ENCODE results near the gene TDRD1. TPM values are rescaled to one million over a fixed set of nuclear protein-coding genes. Genes with fewer than 3 reads are reported as not detected.

The TDRD1 gene
- total RNA-seq, 1 experiment from 2014 or later, result not detected

DNA sequence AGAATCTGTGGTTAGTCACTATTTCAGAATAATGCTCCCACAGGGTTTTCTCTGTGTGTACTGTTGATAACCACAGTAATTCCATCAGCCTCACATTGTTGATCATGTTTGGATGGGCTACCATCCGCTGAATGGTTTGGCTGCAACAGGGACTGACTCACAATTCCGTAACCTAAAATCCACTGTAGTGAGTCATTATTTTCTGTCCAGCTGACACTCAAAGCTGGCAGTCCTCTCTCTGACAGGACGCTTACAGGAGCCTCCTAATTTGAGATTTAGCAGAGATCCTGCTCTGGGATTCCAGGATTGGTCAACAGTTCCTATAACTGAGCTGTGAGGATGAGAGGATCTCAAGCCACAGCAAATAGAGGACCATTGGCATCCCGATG lies 92.6 kb downstream of the TDRD1 start:
- H3K9me3 Mint-ChIP-seq (ENCODE audit: low read depth, unreplicated experiment), result no peaks in the 10 kb centered on the region
- no peak overlapping the region for H3K27ac Mint-ChIP-seq (ENCODE audit: unreplicated experiment)
- no TSS peak for BruUV-seq (replicated peaks)
- no peak overlapping the region for H3K4me3 Mint-ChIP-seq (ENCODE audit: low read depth, unreplicated experiment)
- peak; percentile 16 for DNase-seq
- no peaks in the 10 kb centered on the region for H3K27me3 Mint-ChIP-seq (ENCODE audit: unreplicated experiment)
- no peaks in the 10 kb centered on the region for H3K36me3 Mint-ChIP-seq (ENCODE audit: insufficient read depth, unreplicated experiment)
- CTCF ChIA-PET, result no interaction called here
- TF ChIP-seq, protein P1, sequence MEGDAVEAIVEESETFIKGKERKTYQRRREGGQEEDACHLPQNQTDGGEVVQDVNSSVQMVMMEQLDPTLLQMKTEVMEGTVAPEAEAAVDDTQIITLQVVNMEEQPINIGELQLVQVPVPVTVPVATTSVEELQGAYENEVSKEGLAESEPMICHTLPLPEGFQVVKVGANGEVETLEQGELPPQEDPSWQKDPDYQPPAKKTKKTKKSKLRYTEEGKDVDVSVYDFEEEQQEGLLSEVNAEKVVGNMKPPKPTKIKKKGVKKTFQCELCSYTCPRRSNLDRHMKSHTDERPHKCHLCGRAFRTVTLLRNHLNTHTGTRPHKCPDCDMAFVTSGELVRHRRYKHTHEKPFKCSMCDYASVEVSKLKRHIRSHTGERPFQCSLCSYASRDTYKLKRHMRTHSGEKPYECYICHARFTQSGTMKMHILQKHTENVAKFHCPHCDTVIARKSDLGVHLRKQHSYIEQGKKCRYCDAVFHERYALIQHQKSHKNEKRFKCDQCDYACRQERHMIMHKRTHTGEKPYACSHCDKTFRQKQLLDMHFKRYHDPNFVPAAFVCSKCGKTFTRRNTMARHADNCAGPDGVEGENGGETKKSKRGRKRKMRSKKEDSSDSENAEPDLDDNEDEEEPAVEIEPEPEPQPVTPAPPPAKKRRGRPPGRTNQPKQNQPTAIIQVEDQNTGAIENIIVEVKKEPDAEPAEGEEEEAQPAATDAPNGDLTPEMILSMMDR (IDR thresholded peaks at IDR 0.05; ENCODE audit: unreplicated experiment), result no peak
- intact Hi-C loops (cut with micrococcal nuclease; ENCODE audit: unreplicated experiment), result no loop called here
- H3K4me1 Mint-ChIP-seq (ENCODE audit: low read depth, unreplicated experiment), result peaks cover 13% of the 10 kb centered on the region

DNA sequence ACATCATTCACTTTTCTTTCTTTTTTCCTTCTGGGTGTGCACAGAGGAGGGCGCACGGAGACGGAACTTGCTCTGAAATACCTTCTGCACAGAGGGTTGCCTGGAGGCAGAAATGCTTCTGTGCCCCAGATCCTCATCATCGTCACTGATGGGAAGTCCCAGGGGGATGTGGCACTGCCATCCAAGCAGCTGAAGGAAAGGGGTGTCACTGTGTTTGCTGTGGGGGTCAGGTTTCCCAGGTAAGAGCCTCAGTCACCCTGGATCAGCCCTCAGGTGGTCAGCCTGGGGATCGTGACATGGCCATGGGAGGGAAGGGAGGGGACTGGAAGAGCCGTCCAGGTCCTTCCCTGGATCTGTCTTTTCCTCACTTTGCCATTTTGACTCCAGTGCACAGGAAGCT lies 93.5 kb downstream of the TDRD1 start:
- CTCF ChIA-PET, result no interaction called here
- H3K4me1 Mint-ChIP-seq (ENCODE audit: low read depth, unreplicated experiment), result peaks cover 13% of the 10 kb centered on the region
- no peaks in the 10 kb centered on the region for H3K36me3 Mint-ChIP-seq (ENCODE audit: insufficient read depth, unreplicated experiment)

DNA sequence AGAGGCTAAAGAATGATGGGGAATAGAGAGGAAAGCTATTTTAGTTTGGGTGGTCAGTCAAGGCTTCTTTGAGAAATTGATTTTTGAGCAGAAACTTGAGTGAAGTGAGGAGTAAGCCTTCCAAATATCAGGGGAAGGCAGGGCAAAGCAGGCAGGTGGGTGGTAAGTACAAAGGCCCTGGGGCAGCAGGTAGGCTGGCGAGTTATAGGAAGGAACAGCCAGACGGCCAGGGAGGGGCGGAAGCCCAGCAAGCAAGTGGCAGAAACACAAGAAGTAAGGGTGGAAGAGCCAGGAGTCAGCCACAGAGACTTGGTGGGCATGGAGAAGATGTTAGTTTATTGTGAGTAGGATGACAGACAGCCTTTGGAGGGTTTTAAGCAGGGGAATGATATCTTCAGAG lies 94.8 kb downstream of the TDRD1 start:
- CTCF ChIA-PET, result no interaction called here

More for the DNA sequence above, 93.5 kb downstream of the TDRD1 start:
- BruUV-seq (replicated peaks), result no TSS peak
- no peaks in the 10 kb centered on the region for H3K27me3 Mint-ChIP-seq (ENCODE audit: unreplicated experiment)
- H3K4me3 Mint-ChIP-seq (ENCODE audit: low read depth, unreplicated experiment), result no peak overlapping the region
- intact Hi-C loops (cut with micrococcal nuclease; ENCODE audit: unreplicated experiment), result no loop called here
- H3K9me3 Mint-ChIP-seq (ENCODE audit: low read depth, unreplicated experiment), result no peaks in the 10 kb centered on the region
- TF ChIP-seq, protein P1 (IDR thresholded peaks at IDR 0.05; ENCODE audit: unreplicated experiment), result no peak
- no peak for DNase-seq
- H3K27ac Mint-ChIP-seq (ENCODE audit: unreplicated experiment), result no peak overlapping the region

DNA sequence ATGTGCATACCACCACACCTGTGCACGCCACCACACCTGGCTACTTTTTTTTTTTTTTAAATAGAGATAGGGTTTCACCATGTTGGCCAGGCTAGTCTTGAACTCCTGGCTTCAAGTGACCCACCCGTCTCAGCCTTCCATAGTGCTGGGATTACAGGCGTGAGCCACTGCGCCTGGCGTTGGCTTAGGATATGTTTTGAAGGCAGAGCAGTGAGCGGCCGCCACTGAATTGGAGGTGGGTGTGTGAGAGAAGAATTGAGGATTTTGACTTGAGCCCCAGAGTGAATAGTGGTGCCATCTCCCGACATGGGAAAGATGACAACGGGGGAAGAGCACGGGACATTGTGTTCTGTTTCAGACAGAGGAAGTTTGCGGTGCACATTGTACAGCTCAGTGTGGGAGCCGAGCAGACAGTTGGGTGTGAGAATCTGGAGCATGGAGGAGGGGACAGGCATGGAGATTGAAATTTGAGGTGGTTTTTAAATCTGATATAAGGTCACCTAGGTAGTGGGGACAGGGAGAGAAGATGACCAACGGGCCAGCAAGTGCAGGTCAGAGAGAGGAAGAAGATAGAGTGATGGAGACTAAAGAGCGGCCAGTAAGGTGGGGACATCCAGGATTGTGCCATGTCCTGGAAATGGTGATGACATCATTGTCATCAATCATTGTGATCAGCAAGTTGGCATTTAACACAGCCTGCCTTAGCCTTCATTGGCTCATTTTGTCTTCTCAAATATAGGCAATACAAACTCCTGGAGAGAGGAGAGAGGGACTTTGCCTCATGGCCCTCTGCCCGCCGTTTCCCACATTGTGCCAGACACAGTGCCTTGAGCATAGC lies 95.7 kb downstream of the TDRD1 start:
- no peak overlapping the region for H3K4me3 Mint-ChIP-seq (ENCODE audit: low read depth, unreplicated experiment)
- TF ChIP-seq, protein P1 (IDR thresholded peaks at IDR 0.05; ENCODE audit: unreplicated experiment), result no peak
- peaks cover 13% of the 10 kb centered on the region for H3K4me1 Mint-ChIP-seq (ENCODE audit: low read depth, unreplicated experiment)
- H3K27ac Mint-ChIP-seq (ENCODE audit: unreplicated experiment), result no peak overlapping the region
- no peak for DNase-seq
- no peaks in the 10 kb centered on the region for H3K27me3 Mint-ChIP-seq (ENCODE audit: unreplicated experiment)
- no TSS peak for BruUV-seq (replicated peaks)
- intact Hi-C loops (cut with micrococcal nuclease; ENCODE audit: unreplicated experiment), result no loop called here
- CTCF ChIA-PET, result no interaction called here
- no peaks in the 10 kb centered on the region for H3K9me3 Mint-ChIP-seq (ENCODE audit: low read depth, unreplicated experiment)
- no peaks in the 10 kb centered on the region for H3K36me3 Mint-ChIP-seq (ENCODE audit: insufficient read depth, unreplicated experiment)

More for the DNA sequence above, 94.8 kb downstream of the TDRD1 start:
- Mint-ChIP-seq H3K27me3 (ENCODE audit: unreplicated experiment) (no peaks in the 10 kb centered on the region), H3K4me1 (ENCODE audit: low read depth, unreplicated experiment) (peaks cover 13% of the 10 kb centered on the region), H3K9me3 (ENCODE audit: low read depth, unreplicated experiment) (no peaks in the 10 kb centered on the region), H3K4me3 (ENCODE audit: low read depth, unreplicated experiment) (no peak overlapping the region), H3K36me3 (ENCODE audit: insufficient read depth, unreplicated experiment) (no peaks in the 10 kb centered on the region), H3K27ac (ENCODE audit: unreplicated experiment) (no peak overlapping the region)
- TF ChIP-seq, protein P1 (IDR thresholded peaks at IDR 0.05; ENCODE audit: unreplicated experiment), result no peak
- no TSS peak for BruUV-seq (replicated peaks)
- no peak for DNase-seq
- intact Hi-C loops (cut with micrococcal nuclease; ENCODE audit: unreplicated experiment), result no loop called here

Measured in Calu3 (cell line).